Stimulated activated CD4-positive, alpha-beta T cell treated with anti-CD3 and anti-CD28 coated beads, Interleukin-2, amount 100 ng/mL, for 24 hours (primary cell): ENCODE results near the gene MELTF.

Experiments
- DNase-seq, 2 donors: peaks; one replicate each; pipeline ENCODE4 v3.0.0-alpha.2; 2020

The MELTF gene

GRCh38 chr3:196967412-196968232 is 62.0 kb downstream of the MELTF start:
- DNase-seq: no peak

- DNase-seq: no peak
Observed at GRCh38 chr3:196966526-196967401, 62.9 kb downstream of the MELTF start.

- DNase-seq: no peak
Observed at GRCh38 chr3:196965804-196966173, 63.8 kb downstream of the MELTF start.

- DNase-seq: no peak
Observed at GRCh38 chr3:196965112-196965803, 64.4 kb downstream of the MELTF start.

- no peak for DNase-seq
Observed at GRCh38 chr3:196963631-196963953, 66.0 kb downstream of the MELTF start.

GRCh38 chr3:196962930-196963630 is 66.5 kb downstream of the MELTF start:
- DNase-seq: no peak

GRCh38 chr3:196962108-196962929 is 67.3 kb downstream of the MELTF start:
- no peak for DNase-seq

- no peak for DNase-seq
Observed at GRCh38 chr3:196954832-196955231, 74.8 kb downstream of the MELTF start.
